ENCODE measurements around the gene SLX4IP. TPM values are rescaled to one million over a fixed set of nuclear protein-coding genes. Genes with fewer than 3 reads are reported as not detected.

SLX4IP gene
- polyA plus RNA-seq, 2 of the 4 experiments (the other 2 are of a cell fraction) = 3.4 to 7.5 TPM

DNA sequence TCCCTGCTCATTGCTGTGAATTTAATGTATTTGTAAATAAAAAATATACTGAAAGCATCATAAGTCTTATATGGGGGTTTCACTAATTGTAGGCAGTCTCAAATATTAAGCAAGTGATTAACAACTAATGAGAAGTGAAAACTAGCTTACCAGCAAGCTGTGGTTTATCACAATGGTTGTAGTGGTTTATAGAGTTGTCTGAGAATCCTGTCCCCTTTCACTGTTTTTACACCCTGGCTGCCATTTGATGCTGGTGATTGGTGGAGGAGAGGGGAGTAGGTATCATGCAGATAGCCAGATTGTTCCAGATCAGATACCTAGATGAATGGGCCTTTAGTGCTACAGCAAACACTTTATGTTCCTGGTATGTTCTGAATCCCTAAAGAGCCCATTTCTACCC lies 7.1 kb upstream of the SLX4IP start:
- POLR2A ChIA-PET = no interaction called here
- no peak for ATAC-seq

DNA sequence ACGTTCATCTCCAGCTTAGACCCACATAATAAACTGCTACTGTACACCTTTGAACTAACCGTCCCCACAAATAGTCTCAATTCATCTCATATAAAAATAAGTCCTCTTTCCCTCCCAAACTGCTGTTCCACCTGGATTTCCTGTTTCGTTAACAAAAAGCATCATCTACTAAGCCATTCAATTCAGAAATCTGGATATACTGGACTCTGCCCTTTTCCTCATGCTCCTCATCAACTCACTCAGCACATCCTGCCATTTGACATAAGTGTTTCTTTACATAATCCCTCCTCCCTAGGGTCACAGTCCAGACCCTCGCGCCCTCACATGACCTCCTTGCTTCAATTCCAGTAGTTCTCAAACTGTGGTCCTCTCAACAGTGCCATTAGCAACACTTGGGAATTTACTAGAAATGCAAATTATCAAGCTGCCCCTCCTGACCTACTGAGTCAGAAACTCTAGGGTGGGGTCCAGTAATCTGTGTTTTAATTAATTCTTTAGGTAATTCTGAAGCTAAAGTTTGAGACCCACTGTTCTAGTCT lies 5.6 kb upstream of the SLX4IP start:
- no peak for FAIRE-seq
- ATAC-seq = no peak
- H3K4me1 ChIP-seq = peaks cover 71% of the 10 kb centered on the region
- WGBS (ENCODE audit: missing lambda C conversion rate) = 90% methylated on average over 5 of the region's 5 CpGs
- POLR2A ChIA-PET = interaction anchor here (1.0 to 1.8 kb wide), 5 partner anchors 60 to 451 kb away, joined by 5 to 14 read pairs (median 6); partner anchors contain the start of gene SNAP25
- H3K9me3 ChIP-seq = no peaks in the 10 kb centered on the region
- H3K27ac ChIP-seq = peak overlapping the region; percentile 90 to 96
- peak overlapping the region; percentile 92 for H3K4me2 ChIP-seq
- DNase-seq (ENCODE audit: low read depth in 1 of 2, low spot score in 1 of 2) = no peak
- CTCF ChIA-PET = interaction anchor here (0.7 to 10.8 kb wide), 10 partner anchors 12 to 813 kb away, joined by 3 to 123 read pairs (median 5); no protein-coding TSS in a partner anchor
- TF ChIP-seq RARB (CRISPR knock-in tag; IDR thresholded peaks at IDR 0.05) = no peak
- TF ChIP-seq, protein P1, sequence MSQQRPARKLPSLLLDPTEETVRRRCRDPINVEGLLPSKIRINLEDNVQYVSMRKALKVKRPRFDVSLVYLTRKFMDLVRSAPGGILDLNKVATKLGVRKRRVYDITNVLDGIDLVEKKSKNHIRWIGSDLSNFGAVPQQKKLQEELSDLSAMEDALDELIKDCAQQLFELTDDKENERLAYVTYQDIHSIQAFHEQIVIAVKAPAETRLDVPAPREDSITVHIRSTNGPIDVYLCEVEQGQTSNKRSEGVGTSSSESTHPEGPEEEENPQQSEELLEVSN (IDR thresholded peaks at IDR 0.05; ENCODE audit: borderline replicate concordance, low read depth) = no peak
- TF ChIP-seq ZC3H11A (IDR thresholded peaks at IDR 0.05) = no peak
- TF ChIP-seq, protein P2, sequence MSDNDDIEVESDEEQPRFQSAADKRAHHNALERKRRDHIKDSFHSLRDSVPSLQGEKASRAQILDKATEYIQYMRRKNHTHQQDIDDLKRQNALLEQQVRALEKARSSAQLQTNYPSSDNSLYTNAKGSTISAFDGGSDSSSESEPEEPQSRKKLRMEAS (IDR thresholded peaks at IDR 0.05) = no peak
- no peak for TF ChIP-seq ZSCAN20 (CRISPR knock-in tag; IDR thresholded peaks at IDR 0.05)
- TF ChIP-seq PHF8 (IDR thresholded peaks at IDR 0.05; ENCODE audit: borderline replicate concordance, low read depth) = no peak
- H3K4me3 ChIP-seq = no peak overlapping the region

More for the DNA sequence above, 7.1 kb upstream of the SLX4IP start:
- no peak overlapping the region for H3K4me2 ChIP-seq
- TF ChIP-seq NPAS2 (CRISPR knock-in tag; IDR thresholded peaks at IDR 0.05; ENCODE audit: borderline replicate concordance) (no peak), POLR2AphosphoS2 (conservative IDR thresholded peaks at IDR 0.05; ENCODE audit: low read length) (no peak), ELK1 (IDR thresholded peaks at IDR 0.05; ENCODE audit: low read depth, low read length) (no peak), JUNB (IDR thresholded peaks at IDR 0.05) (no peak), ZNF302 (CRISPR knock-in tag; IDR thresholded peaks at IDR 0.05) (no peak), EHMT2 (IDR thresholded peaks at IDR 0.05; ENCODE audit: low read depth) (no peak), ZFP36 (IDR thresholded peaks at IDR 0.05; ENCODE audit: borderline replicate concordance, partially characterized antibody) (no peak), MYC (IDR thresholded peaks at IDR 0.05; ENCODE audit: borderline replicate concordance, low read length) (no peak), NR3C1 (IDR thresholded peaks at IDR 0.05) (no peak), MAFK (IDR thresholded peaks at IDR 0.05; ENCODE audit: partially characterized antibody) (no peak), PHF8 (IDR thresholded peaks at IDR 0.05; ENCODE audit: borderline replicate concordance, low read depth) (no peak)
- DNase-seq (ENCODE audit: low read depth in 1 of 2, low spot score in 1 of 2) (no peak), FAIRE-seq (no peak)
- H3K9me3 ChIP-seq = no peaks in the 10 kb centered on the region
- CTCF ChIA-PET = interaction anchor here (0.9 to 10.8 kb wide), 27 partner anchors 9 to 811 kb away, joined by 3 to 123 read pairs (median 9); no protein-coding TSS in a partner anchor
- H3K4me1 ChIP-seq = peaks cover 86% of the 10 kb centered on the region
- peak overlapping the region; percentile 90 to 96 for H3K27ac ChIP-seq
- H3K4me3 ChIP-seq = no peak overlapping the region

DNA sequence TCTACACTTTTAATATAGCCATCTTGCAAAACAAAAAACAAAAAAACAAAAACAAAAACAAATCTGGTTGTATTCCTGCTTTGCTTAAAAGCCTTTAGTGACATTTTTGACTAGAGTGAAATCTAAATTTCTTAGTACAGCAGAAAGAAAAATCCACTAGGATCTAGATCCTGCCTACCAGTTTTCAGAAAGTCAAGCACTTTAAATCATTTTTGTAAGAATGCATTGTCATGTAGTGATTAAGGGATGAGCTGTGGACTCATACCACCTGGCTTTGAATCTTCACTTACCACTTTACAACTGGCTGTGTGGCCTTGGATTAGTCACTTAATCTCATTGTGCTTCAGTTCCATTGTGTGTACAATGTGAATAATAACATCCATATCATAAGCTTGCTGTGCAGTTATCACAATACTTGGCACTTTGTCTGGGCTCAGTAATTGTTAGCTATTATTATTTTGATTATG lies 5.1 kb upstream of the SLX4IP start:
- Histone ChIP-seq H3K27ac (peak overlapping the region; percentile 90 to 96), H3K4me1 (peaks cover 68% of the 10 kb centered on the region), H3K9me3 (no peaks in the 10 kb centered on the region), H3K4me3 (no peak overlapping the region), H3K4me2 (peak overlapping the region; percentile 92)
- FAIRE-seq = peak; percentile 98
- no peak for ATAC-seq
- DNase-seq (ENCODE audit: low read depth in 1 of 2, low spot score in 1 of 2) = peak; percentile 40 to 80
- CTCF ChIA-PET = interaction anchor here (1.0 to 10.8 kb wide), 9 partner anchors 12 to 813 kb away, joined by 3 to 123 read pairs (median 5); no protein-coding TSS in a partner anchor
- POLR2A ChIA-PET = interaction anchor here (0.7 to 1.8 kb wide), 6 partner anchors 60 to 452 kb away, joined by 3 to 14 read pairs (median 6); partner anchors contain the start of gene SNAP25
- TF ChIP-seq PHF8 (IDR thresholded peaks at IDR 0.05; ENCODE audit: borderline replicate concordance, low read depth) (no peak), ZFP36 (IDR thresholded peaks at IDR 0.05; ENCODE audit: borderline replicate concordance, partially characterized antibody) (no peak), EP300 (IDR thresholded peaks at IDR 0.05) (peak; percentile 68 to 73; a peak in 3 of 5 replicates), FOSL2 (IDR thresholded peaks at IDR 0.05) (peak; percentile 66; the same call in 1 of the 2 replicates), FOSL2 (CRISPR knock-in tag; IDR thresholded peaks at IDR 0.05) (peak; percentile 90), KDM5A (IDR thresholded peaks at IDR 0.05) (no peak), HDAC2 (IDR thresholded peaks at IDR 0.05) (no peak), RARB (CRISPR knock-in tag; IDR thresholded peaks at IDR 0.05) (no peak), SREBF2 (IDR thresholded peaks at IDR 0.05) (no peak), HEYL (CRISPR knock-in tag; IDR thresholded peaks at IDR 0.05) (no peak), CEBPB (IDR thresholded peaks at IDR 0.05) (no peak), MAZ (IDR thresholded peaks at IDR 0.05; ENCODE audit: borderline replicate concordance, low read depth, low read length) (no peak), HOXA7 (CRISPR knock-in tag; IDR thresholded peaks at IDR 0.05) (no peak), TFCP2L1 (CRISPR knock-in tag; IDR thresholded peaks at IDR 0.05) (no peak), KDM1A (IDR thresholded peaks at IDR 0.05; ENCODE audit: low read depth) (no peak), CBX2 (IDR thresholded peaks at IDR 0.05; ENCODE audit: borderline replicate concordance, low read depth) (no peak), HOXB13 (CRISPR knock-in tag; IDR thresholded peaks at IDR 0.05; ENCODE audit: low read depth) (no peak), RCOR1 (IDR thresholded peaks at IDR 0.05; ENCODE audit: low read depth, low read length) (no peak), ESRRA (IDR thresholded peaks at IDR 0.05; ENCODE audit: borderline replicate concordance, low read length) (no peak), RNF2 (IDR thresholded peaks at IDR 0.05; ENCODE audit: borderline replicate concordance, low read depth) (no peak)
- TF ChIP-seq, protein P3, sequence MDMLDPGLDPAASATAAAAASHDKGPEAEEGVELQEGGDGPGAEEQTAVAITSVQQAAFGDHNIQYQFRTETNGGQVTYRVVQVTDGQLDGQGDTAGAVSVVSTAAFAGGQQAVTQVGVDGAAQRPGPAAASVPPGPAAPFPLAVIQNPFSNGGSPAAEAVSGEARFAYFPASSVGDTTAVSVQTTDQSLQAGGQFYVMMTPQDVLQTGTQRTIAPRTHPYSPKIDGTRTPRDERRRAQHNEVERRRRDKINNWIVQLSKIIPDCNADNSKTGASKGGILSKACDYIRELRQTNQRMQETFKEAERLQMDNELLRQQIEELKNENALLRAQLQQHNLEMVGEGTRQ (IDR thresholded peaks at IDR 0.05) = no peak
